HepG2 (cell line): ENCODE data around the gene EFL1. TPM values are rescaled to one million over a fixed set of nuclear protein-coding genes. Genes with fewer than 3 reads are reported as not detected.
A peak's percentile ranks its signal among the peaks of the same experiment; 100 is the strongest.

Source experiments
- ATAC-seq: fragments of 200-7000 bp; cut with Tn5 transposase; 3 replicates; pipeline ENCODE4 v1.9.1; 2020; ENCODE audit warnings: mild to moderate bottlenecking, moderate library complexity
- BruUV-seq: library from RNA; stranded (reverse); fragments of 400-500 nt; replicated peaks from 2 replicates; lab custom pipeline; 2021; lab: Mats Ljungman, UMichigan
- CTCF ChIA-PET: fragments of 300-600 bp; formaldehyde crosslinking; extraction: SDS; loops from one replicate; lab custom pipeline; 2021; ENCODE audit warnings: low total read pairs, inconsistent platforms, low intra/inter-chr PET ratio; lab: Yijun Ruan, JAX
- POLR2A ChIA-PET: fragments of 350-600 bp; sonication (Branson Sonifier 250); formaldehyde crosslinking; loops from one replicate; lab custom pipeline; 2020; ENCODE audit warnings: antibody characterized with exemption, inconsistent platforms; lab: Yijun Ruan, JAX
- DNase-seq: peaks from one replicate; pipeline ENCODE4 v3.0.0-alpha.2; 2015; ENCODE audit warnings: low spot score
- FAIRE-seq: peaks from 3 replicates; lab custom pipeline; 2011; peaks lifted over from hg19 to GRCh38; lab: Jason Lieb, UNC
- H2AFZ ChIP-seq: one replicate; pipeline ENCODE4 v1.6.1; 2011; ENCODE audit warnings: low read length, inconsistent platforms
- H3K27ac ChIP-seq: fragments of 300-600 bp; 3 replicates; pipeline ENCODE4 v1.8.0; 2011; ENCODE audit warnings: mixed run types, mild to moderate bottlenecking, mixed read lengths, low read length, inconsistent platforms; ENCODE audit not compliant: insufficient read depth; ENCODE audit errors: extremely low read length
- H3K27me3 ChIP-seq, 2 experiments: fragments of 200-600 bp in 1 of 2; 2 replicates in 1 of 2; 3 replicates in 1 of 2; pipeline versions ENCODE4 v1.6.0 to v1.8.0; 2011; ENCODE audit warnings: low read length in 2 of 2, mild to moderate bottlenecking in 2 of 2, moderate library complexity in 2 of 2, inconsistent platforms in 1 of 2; ENCODE audit not compliant: insufficient read depth in 2 of 2, control insufficient read depth in 1 of 2
- H3K36me3 ChIP-seq, 2 experiments: fragments of 200-600 bp in 1 of 2; replicated peaks in 1 of 2; 2 replicates in 1 of 2; 3 replicates in 1 of 2; pipeline versions ENCODE4 v1.5.1 to v1.8.0; 2011; ENCODE audit warnings: low read length in 2 of 2, inconsistent platforms in 1 of 2; ENCODE audit not compliant: insufficient read depth in 2 of 2, control insufficient read depth in 1 of 2
- H3K4me1 ChIP-seq: 2 replicates; pipeline ENCODE4 v1.5.1; 2012; ENCODE audit warnings: low read length, inconsistent platforms; ENCODE audit not compliant: insufficient read depth
- H3K4me2 ChIP-seq: 2 replicates; pipeline ENCODE4 v1.6.0; 2011; ENCODE audit warnings: low read depth, low read length, inconsistent platforms
- H3K4me3 ChIP-seq, 3 experiments: fragments of 200-600 bp in 1 of 3; sonication (generic), shearing (Covaris generic) in 1 of 3; replicated peaks in 1 of 3; 2 replicates each; pipeline ENCODE4 v1.5.1; 2011 to 2016; ENCODE audit warnings: low read length in 3 of 3, inconsistent platforms in 2 of 3, low read depth in 2 of 3, mild to moderate bottlenecking in 2 of 3, control low read depth in 1 of 3, mixed read lengths in 1 of 3; ENCODE audit not compliant: insufficient read depth in 1 of 3
- H3K79me2 ChIP-seq: one replicate; pipeline ENCODE4 v1.6.1; 2011; ENCODE audit warnings: low read length, inconsistent platforms; ENCODE audit not compliant: insufficient read depth
- H3K9ac ChIP-seq: 2 replicates; pipeline ENCODE4 v1.6.0; 2011; ENCODE audit warnings: mild to moderate bottlenecking, low read depth, low read length, inconsistent platforms; ENCODE audit not compliant: insufficient read depth
- H3K9me3 ChIP-seq: 2 replicates; pipeline ENCODE4 v1.5.1; 2012; ENCODE audit warnings: mild to moderate bottlenecking, low read length
- H4K20me1 ChIP-seq: 2 replicates; pipeline ENCODE4 v1.6.0; 2011; ENCODE audit warnings: inconsistent platforms, mild to moderate bottlenecking, low read length, moderate library complexity; ENCODE audit not compliant: insufficient read depth
- RAD21 ChIP-seq: fragments of 450-650 bp; formaldehyde crosslinking; IDR thresholded peaks from 2 replicates; pipeline ENCODE4 v1.5.0; 2020; ENCODE audit warnings: mild to moderate bottlenecking
- SMC3 ChIP-seq: IDR thresholded peaks from 2 replicates; pipeline ENCODE4 v1.6.1; 2011; ENCODE audit warnings: low read length, improper control_type of control experiment
- STAG1 ChIP-seq: sonication (generic); formaldehyde crosslinking; IDR thresholded peaks from 2 replicates; pipeline ENCODE4 v1.4.0; 2020; ENCODE audit warnings: missing genetic modification reagents
- TOPORS ChIP-seq: sonication (generic); formaldehyde crosslinking; IDR thresholded peaks from 2 replicates; pipeline ENCODE4 v1.8.0; 2023; ENCODE audit warnings: mild to moderate bottlenecking, missing genetic modification reagents
- XRCC5 ChIP-seq: fragments of 200-400 bp; formaldehyde crosslinking; optimal IDR thresholded peaks from 2 replicates; pipeline ENCODE3; 2017; ENCODE audit warnings: mild to moderate bottlenecking, low read length
- ZNF746 ChIP-seq: sonication (generic); formaldehyde crosslinking; IDR thresholded peaks from 2 replicates; pipeline ENCODE4 v1.8.0; 2022; ENCODE audit warnings: mild to moderate bottlenecking, missing genetic modification reagents
- WGBS: methylation state at CpG from one replicate; pipeline ENCODE4 v1.1.6; 2017; ENCODE audit warnings: low lambda C conversion rate; 5-methylcytosine and 5-hydroxymethylcytosine counted together
- in situ Hi-C: cut with HindIII; loops from 2 replicates; pipeline ENCODE4 v1.10.0; 2017; ENCODE audit warnings: low pct_unique_long_range_greater_than_20kb; ENCODE audit not compliant: extremely low pct_ligation_motif_present
- intact Hi-C: fragments of 100-400 bp; cut with micrococcal nuclease; formaldehyde crosslinking; loops from one replicate; pipeline ENCODE4 v1.10.0; 2022; ENCODE audit not compliant: unreplicated experiment
- polyA plus RNA-seq, 8 experiments: library from polyadenylated mRNA; depleted of rRNA in 3 of 8; stranded (reverse) in 7 of 8; unstranded in 1 of 8; fragments of >200 nt; fragmentation: Illumina TruSeq in 4 of 8; extraction: Trizol in 4 of 8; gene quantifications; 2 replicates each; pipeline versions ENCODE4 v1.2.1 to v1.2.3, GENCODE V29; 2011 to 2016; ENCODE audit warnings: low read depth in 4 of 8, missing spikeins in 1 of 8, mixed read lengths in 1 of 8; ENCODE audit not compliant: insufficient read depth in 1 of 8
- total RNA-seq, 5 experiments: library from RNA; depleted of rRNA; stranded (reverse); fragments of >200 nt; fragmentation: Illumina TruSeq; extraction: Trizol; gene quantifications; 2 replicates each; pipeline ENCODE4 v1.2.3, GENCODE V29; 2016; ENCODE audit warnings: low read depth in 1 of 5
- TF ChIP-seq, protein P1 (sequence below): sonication (generic); formaldehyde crosslinking; IDR thresholded peaks from 2 replicates; pipeline ENCODE4 v1.5.0; 2020; ENCODE audit warnings: mild to moderate bottlenecking, missing genetic modification reagents, moderate library complexity

EFL1 gene
- total and polyA plus RNA-seq, 2 of the 13 experiments (the other 11 are each of a cell fraction or from before 2014, with no cell fraction given): 6.4 to 12.0 TPM

DNA sequence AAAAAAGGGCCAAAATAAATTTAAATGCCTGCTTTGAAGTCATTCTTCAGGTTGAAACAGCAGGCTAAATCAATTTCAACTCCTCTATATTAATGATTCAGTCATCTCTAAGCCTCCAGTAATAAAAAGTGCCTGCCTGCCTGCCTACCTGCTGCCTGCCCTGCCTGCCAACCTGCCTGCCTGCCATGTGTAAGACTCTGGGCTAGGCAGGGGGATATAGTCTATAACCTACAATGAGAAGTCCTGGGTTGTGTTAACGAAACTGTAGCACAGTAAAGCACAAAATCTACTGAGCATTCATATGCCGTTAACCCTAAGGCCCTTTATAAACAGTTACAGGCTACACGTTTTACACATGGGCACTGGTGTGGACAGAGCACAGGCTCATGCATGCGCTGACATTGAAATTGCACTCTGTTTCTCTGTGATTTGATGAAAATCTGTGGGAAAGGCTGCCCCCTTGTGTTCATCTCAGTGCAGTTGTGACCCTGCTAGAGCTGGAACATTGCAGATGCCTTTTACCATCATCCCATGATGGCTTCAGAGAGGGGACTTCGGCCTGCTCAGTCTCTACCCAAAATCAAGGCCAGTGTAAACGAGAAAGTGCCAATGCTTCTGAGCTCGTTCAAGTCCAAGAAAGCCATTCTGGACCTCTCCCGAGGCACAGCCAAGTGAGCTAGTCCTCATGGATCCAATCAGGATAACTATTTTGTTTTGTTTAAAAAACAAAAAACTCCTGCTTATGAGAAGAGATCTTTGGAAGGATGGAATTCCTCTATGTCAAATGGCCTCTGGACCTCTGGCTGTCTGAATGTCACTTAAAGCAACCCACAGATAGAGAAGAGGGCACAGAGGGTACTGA, 64.6 kb downstream of the EFL1 start:
- Histone ChIP-seq H2AFZ (no peak overlapping the region), H3K79me2 (no peaks in the 10 kb centered on the region), H4K20me1 (no peaks in the 10 kb centered on the region), H3K9ac (no peak overlapping the region), H3K4me2 (no peak overlapping the region), H3K27ac (no peak overlapping the region), H3K4me1 (no peaks in the 10 kb centered on the region), H3K4me3 (no peak overlapping the region), H3K36me3 (no peaks in the 10 kb centered on the region), H3K9me3 (no peaks in the 10 kb centered on the region), H3K27me3 (no peaks in the 10 kb centered on the region)
- BruUV-seq: no TSS peak
- in situ Hi-C loops (loop anchor here (5.0 kb wide), 1 partner anchor 91 kb away; no protein-coding TSS in a partner anchor), intact Hi-C loops (loop anchor here (1.0 to 10.0 kb wide), 3 partner anchors 90 to 783 kb away; no protein-coding TSS in a partner anchor)
- 44% methylated on average over 6 of the region's 8 CpGs for WGBS
- POLR2A ChIA-PET: no interaction called here
- CTCF ChIA-PET: interaction anchor here (2.4 kb wide), 1 partner anchor 89 kb away, joined by 19 read pairs; no protein-coding TSS in a partner anchor
- peak; percentile 97 for ATAC-seq
- TF ChIP-seq XRCC5 (peak; percentile 48), STAG1 (CRISPR knock-in tag) (peak; percentile 82), SMC3 (peak; percentile 78), RAD21 (peak; percentile 36), ZNF746 (no peak), TOPORS (CRISPR knock-in tag) (no peak)
- TF ChIP-seq, protein P1, sequence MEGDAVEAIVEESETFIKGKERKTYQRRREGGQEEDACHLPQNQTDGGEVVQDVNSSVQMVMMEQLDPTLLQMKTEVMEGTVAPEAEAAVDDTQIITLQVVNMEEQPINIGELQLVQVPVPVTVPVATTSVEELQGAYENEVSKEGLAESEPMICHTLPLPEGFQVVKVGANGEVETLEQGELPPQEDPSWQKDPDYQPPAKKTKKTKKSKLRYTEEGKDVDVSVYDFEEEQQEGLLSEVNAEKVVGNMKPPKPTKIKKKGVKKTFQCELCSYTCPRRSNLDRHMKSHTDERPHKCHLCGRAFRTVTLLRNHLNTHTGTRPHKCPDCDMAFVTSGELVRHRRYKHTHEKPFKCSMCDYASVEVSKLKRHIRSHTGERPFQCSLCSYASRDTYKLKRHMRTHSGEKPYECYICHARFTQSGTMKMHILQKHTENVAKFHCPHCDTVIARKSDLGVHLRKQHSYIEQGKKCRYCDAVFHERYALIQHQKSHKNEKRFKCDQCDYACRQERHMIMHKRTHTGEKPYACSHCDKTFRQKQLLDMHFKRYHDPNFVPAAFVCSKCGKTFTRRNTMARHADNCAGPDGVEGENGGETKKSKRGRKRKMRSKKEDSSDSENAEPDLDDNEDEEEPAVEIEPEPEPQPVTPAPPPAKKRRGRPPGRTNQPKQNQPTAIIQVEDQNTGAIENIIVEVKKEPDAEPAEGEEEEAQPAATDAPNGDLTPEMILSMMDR (CRISPR knock-in tag): peak; percentile 85
- peak; percentile 56 for DNase-seq
- peak; percentile 70 for FAIRE-seq
